HG03342 (cell line): ENCODE data around the gene PGLYRP1.

Experiments
- ATAC-seq: cut with Tn5 transposase; IDR thresholded peaks from one replicate; pipeline ENCODE4 v1.9.1; 2021; ENCODE audit warnings: mild to moderate bottlenecking, moderate library complexity; ENCODE audit not compliant: unreplicated experiment

PGLYRP1 gene

DNA sequence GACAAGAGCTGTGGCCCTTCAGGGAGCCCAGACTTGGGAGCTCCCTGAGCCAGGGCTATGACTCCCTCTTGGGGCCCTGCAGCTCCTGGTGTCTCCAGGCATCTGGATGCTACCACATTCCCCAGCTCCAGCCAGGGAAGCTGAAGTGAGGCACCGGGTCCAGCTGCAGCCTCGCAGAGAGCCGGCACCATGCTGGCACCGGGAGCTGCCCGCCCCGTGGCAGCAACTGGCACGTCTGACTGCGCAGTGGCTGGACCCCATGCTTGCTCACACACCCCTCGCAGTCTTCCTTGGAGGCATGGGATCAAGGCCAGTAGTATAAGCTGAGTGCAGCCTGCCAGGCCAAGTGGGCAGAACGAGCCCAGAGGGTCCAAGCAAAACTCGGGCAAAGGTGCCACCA, 10.5 kb upstream of the PGLYRP1 start:
- no peak for ATAC-seq

DNA sequence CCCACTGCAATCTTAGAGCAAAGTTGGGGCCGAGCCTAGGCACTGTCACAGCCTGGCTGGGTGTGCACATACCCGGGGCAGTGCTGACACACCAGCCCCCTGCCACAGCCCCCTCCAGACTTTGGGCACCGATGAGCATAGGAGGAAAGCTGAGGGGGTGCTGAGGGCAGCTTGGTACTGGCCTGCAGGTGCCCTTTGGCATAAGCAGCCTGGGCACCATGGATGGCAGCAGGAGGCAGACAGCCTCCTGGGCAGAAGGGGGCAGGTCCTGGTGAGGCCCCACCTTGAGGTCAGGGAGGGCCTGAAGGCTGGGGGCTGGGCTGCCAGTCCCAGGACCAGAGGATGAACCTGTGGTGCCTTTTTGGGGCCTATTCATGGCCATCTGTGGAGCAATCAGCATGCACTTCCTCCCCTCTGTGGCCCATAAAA, 9.8 kb upstream of the PGLYRP1 start:
- no peak for ATAC-seq

DNA sequence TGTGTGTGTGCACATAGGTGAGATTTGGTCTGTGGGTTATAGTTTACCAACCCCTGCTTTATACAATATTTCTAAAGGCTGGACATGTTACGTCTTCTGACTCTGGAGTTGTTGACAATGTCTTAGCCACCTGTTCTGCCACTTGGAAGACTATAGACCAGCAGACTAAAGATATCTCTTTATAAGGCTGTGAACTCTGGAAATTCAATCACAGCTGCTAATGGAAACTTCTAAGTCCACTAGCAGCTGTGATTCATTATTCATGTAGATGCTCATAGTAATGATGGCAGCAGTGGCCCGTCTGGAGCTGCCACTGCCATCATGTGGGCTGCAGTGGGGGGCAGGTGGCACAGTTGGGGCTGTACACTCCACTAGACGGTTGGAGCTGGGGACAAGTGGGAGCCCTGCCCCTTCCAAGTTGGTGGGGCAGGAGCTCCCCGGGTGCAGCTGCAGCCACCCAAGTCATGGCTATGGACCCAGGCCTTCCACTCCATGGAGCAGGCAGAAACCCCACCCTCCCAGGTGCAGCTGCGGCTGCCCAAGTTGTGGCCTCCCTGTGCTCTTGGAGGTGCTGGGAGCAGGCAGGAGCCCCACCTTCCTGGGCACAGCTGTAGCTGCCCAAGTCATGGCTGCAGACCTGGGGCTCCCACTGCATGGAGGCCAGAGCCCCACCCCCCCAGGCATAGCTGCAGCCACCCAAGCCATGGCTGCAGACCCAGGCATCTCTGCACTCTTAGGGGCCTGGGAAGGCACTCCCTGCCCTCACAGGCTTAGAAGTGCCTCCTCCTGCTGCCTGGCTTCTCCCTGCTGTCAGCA, 9.1 kb upstream of the PGLYRP1 start:
- no peak for ATAC-seq

DNA sequence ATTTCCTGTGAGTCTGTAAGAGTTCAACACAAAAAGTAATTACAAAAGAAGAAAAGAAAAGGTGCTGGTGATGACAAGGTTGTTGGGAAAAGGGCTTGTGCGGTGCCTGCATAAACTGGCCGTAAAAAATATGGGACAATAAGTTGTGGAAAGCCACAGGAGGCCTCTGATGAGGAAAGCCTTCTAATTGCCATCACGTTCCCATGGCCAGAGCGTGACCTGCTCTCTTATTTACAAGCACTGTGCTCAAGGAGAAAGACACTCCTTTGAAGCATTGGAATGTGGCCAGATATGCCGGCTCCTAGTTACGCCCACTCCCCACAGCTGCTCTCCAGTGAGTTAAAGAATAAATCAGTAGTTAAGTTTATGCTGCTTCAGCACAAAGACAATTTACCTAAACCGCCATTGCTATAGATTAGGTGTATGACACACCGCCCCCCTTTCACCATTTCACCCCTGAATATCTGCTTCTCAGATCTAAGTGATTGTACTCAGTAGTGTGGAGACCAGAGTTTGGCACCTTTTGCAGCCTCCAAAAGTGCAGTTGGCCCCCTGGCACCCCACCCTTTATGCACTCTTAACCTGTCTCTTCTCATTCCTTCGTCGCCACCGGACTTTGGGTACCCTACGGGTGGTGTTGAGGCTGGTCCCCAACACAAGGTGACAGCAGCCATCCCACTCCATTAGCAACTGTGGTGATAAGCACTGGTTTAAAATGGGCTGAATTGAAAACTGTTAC, 8.1 kb upstream of the PGLYRP1 start:
- no peak for ATAC-seq

DNA sequence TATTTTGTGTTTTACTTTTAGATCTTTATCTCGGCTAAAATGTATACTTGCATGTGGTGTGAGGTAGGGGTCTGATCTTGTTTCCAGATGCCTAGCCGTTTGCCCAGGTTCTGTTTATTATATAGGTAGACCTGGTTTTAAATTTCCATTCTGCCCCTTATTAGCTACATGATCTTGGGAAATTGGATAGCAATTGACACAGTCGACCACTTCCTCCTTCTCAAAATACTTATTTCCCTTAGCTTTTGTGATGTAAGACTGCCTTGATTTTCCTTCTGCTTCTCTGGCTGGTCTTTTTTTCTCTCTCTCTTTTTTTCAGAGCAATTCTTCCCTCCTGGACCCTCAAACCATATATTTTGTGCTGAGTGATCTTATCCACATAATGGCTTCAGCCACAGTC, 3.0 kb upstream of the PGLYRP1 start:
- ATAC-seq: no peak

DNA sequence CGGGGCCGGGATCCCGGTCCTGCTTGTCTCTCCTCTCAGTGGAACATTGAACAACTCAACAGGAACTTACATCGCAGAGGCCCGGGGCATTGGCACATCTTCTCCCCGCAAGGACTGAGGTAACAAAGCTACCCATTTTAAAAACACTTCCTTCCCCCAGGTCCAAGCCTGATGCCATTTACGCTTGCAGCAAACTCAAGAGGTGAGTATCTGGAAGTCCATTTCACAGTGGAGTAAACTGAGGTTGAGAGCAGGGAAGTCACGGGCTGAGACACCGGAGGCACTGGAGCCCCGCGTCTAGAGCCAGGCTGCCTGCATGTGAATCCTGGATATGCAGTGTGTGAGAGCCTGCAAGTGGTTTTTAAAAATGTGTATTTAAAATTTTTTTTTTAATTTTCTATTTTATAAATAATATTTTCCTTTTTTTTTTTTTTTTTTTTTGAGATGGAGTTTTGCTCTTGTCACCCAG, 492 bp upstream of the PGLYRP1 start:
- no peak for ATAC-seq

DNA sequence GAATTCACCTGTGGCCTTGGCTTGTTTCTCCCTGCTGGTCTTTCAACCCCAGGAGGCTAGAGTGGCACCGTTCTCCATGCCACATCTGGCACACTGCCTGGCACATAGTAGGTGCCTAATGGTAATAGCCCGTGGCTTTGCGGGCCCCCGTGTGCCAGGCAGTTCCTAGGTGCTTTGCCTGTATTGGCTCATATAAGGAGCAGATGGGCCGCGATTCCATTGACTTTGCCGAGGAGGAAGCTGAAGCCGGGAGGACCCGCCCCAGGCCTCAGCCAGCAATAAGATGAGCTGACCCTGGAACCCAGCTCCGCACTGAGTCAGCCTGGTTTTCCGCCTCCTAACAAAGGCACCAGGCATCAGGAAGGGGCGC, 807 bp downstream of the PGLYRP1 start:
- ATAC-seq: no peak

DNA sequence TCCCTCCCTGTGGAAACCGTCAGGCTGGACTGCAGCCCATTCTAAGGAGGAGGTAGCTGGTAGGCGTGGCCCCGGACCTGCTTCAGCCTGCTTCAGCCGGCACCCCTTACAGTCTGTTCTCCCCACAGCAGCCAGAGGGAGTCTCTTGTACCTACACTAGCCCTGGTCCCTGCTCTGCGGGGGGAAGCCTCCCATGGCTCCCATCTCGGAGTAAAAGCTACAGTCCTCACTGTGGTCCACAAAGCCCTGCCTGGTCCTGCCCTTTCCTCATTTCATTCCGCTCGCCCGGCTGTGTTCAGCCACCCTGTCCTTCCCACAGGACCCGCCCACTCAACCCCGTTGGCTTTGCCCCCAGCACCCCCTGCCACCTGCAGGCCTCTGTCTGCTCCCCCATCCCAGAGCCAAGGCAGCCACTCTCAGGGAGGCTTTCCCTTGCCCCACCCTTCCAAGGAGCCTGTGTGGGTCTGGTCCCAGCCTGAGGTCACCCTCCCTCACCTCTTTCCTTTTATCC, 1.3 kb downstream of the PGLYRP1 start:
- no peak for ATAC-seq

DNA sequence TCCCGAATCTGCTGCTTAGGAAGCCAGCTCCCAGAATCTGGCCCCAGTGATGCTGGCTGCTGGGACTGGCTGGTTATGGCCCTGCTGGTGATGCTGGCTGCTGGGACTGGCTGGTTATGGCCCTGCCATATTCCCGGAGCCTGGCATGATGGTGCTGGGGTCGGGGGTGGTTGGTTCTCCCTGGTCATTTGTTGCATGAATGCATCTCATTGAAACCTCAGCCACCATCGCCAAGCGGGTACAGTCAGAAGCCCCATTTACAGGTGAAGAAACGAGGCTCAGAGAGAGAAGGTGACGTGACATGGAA, 2.1 kb downstream of the PGLYRP1 start:
- no peak for ATAC-seq

DNA sequence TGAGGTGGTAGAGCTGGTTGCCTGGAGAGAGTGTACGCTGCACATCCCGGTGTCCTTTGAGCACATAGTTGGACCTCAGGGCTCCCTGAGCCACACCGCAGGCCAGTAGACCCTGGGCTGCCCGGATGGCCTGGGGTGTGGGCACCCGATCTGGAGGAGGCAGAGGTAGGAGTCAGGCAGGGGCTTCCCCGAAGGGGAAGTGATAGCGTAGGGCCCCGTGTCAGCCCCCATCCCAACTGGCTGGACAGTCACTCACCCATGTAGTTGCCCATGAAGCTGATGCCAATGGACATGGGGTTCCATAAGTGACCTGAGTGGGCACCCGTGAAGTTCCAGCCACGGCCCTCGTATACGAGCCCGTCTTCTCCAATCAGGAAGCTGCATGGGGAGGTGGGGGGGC, 3.6 kb downstream of the PGLYRP1 start:
- ATAC-seq: no peak

DNA sequence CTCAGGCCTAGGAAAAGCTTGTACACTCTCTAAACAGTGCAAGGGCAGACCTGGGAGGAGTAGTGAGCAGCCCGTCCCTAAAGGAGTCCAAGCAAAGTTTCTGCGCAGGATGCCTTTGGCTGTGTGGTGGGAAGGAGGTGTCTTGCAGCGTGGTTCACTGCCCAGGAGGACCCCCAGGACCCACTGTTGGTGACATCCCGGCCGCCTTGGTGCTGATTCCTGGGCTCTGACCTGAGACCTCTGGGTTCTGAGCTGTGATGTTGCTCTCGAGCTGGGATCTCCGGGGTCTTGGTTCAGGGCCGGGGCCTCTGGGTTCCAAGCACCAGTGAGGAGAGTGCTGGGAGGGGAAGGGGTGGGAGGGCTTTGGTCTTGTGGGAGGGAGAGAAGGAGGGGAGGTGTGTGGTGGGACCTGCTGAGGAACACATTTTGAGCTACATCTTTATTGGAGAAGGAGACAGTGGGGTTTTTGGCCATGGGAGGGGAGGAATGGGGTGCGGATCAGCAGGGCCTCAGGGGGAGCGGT, 4.1 kb downstream of the PGLYRP1 start:
- no peak for ATAC-seq

DNA sequence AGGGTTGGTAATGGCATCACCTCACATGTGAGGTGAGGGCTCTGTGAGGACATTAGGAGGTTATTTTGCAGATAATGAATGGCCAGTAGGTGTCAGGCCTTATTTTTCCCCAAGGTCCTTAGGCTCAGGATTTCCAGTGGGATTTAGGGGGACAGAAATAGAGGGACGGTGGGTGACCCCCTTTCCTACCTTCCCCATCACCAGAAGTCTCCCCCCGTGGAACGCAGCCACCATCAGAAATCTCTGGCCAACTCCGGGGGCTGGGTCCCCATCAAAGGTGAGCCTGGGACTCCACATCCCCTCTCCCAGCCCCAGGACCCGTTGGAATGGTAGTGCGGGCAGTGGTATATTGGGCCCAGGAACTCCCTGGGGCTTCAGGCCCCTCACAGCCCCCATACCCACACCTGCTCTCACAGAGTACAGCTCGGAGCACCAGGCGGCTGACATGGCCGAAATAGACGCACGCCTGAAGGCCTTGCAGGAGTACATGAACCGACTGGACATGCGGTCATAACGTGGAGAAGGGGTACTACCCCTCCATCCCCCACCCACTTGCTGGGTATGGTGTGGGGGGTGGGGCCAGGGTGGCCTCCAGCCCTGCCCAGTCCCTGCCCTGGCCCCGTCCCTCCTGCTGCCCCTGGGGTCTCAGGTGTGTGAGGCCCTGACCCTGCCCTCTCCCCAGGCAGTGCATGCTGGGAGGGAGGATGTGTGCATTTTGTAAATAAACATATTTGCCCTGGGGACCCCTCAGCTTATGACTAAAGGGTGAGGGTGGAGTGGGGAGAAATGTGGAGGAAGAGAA, 4.8 kb downstream of the PGLYRP1 start:
- no peak for ATAC-seq

DNA sequence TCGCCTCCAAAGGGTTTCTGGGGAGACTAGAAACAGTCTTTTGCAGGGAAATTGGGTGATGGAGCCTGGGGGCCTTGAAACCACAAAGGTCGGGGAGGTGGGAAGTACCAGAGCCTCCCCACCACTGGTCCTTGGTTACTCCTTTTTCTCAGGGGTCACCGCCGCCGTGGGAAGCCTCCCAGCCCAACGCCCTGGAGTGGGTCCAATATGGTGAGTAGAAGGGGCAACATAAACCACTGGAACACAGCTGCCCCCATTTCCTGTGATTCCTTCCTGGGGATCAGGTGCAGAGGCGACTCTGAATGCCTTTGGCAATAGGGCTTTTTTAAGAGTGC, 5.8 kb downstream of the PGLYRP1 start:
- ATAC-seq: no peak

DNA sequence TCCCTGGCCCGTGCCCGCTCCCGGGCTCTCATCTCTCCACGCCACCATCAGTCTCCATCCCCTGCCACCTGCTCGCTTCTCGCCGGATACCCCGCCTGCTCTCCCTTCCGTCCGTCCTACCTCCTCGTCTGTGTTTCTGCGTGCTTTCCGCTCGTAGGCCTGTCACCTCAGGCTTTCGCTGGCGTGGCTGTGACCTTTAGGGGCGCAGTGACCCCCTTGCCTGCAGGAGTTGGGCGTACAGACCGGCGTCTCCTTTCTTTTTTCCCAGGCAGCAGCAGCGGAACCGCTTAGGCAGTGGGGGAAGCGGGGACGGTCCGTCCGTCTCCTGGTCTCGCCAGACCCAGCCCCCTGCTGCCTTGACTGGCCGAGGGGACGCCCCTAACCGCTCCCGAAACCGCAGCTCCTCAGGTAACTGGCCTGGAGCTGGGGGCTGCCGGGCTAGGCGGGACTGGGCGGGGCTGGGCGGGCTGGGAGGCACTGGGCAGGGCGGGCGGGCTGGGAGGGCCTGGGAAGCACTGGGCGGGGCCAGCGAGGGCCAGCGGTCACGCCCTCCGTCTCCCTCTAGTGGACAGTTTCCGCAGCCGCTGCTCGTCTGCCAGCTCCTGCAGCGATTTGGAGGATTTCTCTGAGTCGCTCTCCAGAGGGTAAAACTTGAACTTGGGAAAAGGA, 6.3 kb downstream of the PGLYRP1 start:
- ATAC-seq: no peak

DNA sequence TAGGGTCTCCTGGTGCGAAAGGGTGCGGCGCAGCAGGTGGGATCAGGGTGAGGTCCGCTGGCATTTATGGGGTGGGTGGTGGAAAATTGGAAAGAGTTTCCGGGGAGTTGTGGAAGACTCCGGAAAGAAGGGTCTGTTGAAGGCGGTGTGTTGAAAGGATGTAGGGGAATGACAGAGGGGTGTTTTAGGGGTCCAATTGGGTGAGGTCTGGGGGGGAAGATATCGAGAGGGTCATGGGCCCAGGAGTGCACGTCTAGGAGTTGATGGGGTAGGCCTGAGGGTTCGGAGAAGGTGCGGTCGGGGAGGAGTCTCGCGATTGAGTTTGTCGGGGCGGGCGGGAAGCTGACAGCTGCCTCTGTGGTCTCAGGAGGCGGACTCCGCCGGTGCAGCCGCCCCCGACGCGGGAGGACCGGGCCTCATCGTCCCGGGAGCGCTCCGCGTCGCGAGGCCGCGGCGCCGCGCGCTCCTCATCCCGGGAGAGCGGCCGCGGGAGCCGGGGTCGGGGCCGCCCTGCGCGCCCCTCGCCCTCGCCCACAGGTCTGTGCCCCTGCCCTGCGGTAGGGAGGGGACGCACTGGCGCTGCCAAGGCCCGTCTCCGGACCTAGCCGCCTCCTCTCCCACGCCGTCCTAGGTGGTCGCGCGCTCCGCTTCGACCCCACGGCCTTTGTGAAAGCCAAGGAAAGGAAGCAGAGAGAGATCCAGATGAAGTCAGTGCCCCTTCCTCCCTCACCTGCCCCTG, 7.0 kb downstream of the PGLYRP1 start:
- ATAC-seq: no peak

DNA sequence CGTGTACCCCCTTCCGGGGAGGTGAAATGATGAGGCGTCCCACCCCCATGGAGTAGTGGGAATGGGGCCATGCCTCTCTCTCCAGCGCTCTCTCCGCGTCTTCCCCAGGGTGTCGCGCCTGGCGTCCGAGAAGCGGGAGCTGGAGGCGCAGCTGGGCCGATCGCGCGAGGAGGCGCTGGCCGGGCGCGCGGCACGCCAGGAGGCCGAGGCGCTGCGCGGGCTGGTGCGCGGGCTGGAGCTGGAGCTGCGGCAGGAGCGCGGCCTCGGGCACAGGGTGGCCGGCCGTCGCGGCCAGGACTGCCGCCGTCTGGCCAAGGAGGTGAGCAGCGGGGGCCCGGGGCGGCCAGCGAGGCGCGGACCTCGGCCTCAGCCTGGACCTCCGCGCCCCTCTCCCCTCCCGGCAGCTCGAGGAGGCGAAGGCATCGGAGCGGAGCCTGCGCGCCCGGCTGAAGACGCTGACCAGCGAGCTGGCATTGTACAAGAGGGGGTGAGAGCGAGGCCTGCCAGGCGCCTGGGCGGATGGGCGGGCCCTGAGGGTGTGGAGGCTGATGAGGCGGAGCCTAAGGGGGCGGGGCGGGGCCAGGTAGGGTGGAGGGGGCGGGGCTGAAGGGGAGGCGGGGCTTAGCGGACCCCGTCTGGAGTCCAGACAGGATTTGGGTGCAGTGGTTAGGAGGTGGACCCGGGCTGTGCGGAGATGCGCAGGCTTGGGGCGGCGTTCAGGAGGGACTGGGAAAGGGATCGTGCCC, 7.7 kb downstream of the PGLYRP1 start:
- no peak for ATAC-seq

DNA sequence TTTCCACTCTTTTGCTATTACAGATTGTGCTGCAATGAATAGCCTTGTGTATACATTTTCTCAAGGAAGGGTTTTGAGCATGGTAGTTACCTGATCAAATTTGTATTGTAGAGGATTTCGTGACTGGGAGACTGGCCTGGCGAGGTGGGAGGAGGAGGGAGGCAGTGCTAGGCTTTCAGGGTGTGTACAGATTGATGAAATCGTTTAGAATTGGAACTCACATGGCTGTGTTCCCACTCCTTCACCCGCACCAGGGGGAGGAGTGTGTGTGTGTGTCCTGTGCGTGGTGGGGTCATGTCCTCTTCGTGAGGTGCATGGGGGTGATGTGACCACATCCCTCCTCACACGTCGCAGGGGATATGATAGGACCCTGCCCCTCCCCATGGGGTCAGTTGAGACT, 8.3 kb downstream of the PGLYRP1 start:
- ATAC-seq: no peak

DNA sequence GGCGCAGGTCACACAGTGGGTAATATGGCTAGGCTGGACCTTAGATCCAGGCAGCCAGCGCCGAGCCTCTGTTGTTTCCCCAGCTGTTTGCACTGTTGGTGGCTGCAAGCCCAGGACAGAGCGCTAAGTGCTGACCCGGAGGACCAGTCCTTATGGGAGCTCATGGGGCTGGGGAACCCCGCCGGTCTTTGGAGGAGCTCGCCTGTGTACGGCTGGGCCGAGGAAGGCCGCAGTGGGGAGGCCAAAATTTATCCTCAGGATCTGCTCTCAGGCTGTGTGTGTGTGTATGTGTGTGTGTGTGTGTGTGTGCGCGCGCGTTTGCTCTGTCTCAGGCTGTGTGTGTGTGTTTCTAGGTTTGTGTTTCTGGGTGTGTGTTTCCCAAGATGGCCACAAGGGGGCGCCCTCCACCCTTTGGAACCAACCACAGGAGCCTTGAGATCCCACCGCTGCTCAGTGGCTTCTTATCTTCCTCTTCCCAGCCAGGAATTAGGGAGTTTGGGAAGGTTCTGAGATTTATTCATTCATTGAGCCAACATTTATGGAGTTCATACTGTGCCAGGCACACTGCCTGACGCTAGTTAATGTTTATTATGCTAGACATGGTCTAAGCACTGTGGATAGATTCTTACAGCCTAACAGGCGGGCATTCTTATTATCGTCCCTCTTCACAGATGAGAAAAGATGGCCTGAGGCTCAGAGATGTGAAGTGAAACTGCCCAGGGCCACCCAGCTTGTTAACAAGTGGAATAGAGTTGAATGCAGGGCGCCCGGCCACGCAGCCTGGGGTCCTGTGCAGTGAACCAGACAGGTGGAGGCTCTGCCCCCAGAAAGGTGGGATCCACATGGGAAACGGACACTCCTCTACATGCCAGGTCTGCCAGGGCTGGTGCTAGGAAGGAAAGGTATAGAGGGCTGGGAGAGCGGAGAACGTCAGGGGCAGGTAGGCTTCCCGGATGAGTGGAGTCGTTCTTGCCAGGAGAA, 13.0 kb downstream of the PGLYRP1 start:
- ATAC-seq: no peak
